NCI-H446 (cell line): ENCODE results near the gene SLC7A14.

Experiments used
- DNase-seq, 2 experiments: peaks; one replicate each; lab custom pipeline; 2025; lab: John Stamatoyannopoulos, UW

SLC7A14 gene

DNA sequence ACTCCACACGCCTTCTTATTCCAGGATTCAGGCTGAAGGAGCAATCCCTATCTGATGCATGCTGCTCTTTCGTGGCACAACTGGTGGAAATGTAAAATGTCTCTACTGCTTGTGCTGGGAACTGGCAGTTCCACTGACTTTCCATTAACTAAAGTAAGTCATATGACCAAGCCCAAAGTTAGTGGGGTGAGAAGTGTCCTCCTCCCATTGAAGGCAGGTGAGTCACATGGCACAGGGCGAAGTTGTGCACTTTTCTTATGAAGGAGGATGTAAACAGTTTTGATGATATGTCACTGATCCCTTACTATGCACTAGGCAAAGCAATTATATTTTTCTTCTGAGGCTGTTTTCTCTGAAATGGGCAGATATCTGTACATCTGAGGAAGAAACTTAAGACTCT, 51.6 kb downstream of the SLC7A14 start:
- DNase-seq: no peak

DNA sequence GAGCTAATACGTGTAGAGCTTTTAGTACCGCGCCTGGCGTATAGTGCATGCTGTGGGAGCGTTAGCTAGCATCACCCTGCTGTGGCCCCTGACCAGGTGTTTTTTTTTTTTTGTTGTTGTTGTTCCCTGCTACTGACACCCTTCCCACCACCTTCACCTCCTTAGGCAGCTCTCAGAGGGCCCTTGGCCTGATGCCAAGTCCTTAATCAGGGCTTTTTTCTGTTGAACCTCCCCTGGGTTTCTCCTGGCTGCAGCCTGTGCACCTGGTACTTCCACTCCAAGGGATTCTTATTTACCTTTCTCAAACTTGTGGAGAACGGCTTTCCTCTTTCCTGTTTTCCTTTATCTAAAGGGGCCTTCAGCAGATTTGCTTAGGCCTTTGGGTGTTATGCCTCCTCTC, 53.3 kb downstream of the SLC7A14 start:
- no peak for DNase-seq

DNA sequence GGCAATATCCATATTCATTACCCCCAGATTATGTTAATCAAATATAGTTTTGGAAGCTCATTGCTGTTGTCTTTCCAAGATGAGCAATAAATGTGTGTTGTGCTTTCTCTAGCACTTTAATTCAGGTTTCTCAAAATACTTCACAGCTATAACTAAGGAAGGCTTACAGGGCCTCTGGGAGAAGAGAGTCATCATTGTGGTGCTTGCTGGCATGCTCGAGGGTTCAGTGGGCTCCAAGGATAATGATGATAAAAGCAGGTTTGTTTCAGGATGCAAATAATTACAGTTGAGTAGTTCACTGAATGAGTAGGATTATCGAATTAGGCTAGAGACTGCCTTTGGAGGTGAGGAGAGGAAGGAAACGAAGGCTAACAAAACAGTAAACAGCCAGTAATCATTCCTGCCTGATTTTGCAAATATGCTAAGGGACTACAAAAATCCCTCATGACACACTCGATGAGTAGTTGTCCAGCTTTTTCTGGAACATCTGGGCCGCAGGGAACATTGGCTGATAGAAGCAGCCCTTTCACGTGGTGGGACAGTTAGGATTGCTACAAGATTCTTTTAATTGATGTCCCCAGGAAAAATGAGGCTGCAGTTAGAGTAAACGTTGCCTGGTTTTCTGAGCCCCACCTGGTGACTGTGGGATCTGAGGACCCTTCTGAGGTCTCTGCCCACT, 54.1 kb downstream of the SLC7A14 start:
- no peak for DNase-seq

DNA sequence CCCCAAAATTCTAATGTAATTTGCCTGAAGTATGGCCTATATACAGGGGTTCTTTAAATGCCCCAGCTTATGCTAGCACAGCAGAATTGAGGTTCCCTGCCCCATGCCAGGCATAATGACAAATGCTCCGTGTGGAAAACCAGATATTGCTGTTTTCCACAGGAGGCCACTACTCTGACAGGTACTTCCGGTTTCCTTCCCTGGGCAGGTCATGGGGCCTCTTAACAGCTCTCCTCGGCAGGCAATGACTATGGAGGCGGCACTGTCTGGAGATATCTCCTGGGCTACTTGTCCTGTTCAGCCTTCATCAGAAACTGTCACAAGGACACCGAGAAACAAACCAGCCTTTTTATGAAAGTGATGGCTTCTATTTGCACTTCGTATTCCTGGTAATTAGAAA, 54.8 kb downstream of the SLC7A14 start:
- DNase-seq: no peak

DNA sequence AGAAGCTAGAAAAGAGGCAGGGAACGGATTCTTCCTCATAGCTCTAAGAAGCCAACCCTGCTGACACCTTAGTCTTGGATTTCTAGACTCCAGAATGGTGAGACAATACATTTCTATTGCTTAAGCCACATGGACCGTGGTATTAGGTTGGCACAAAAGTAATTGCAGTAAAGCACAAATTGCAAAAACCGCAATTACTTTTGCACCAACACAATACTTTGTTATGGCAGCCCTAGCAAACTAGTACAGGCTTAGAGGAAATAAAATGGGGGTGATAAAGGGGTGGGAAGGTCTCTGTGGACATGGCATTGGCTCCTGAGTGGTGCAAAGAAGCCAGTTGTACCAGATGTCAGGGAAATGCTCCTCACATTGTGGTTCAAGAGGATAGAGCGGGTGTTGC, 56.0 kb downstream of the SLC7A14 start:
- DNase-seq: no peak

DNA sequence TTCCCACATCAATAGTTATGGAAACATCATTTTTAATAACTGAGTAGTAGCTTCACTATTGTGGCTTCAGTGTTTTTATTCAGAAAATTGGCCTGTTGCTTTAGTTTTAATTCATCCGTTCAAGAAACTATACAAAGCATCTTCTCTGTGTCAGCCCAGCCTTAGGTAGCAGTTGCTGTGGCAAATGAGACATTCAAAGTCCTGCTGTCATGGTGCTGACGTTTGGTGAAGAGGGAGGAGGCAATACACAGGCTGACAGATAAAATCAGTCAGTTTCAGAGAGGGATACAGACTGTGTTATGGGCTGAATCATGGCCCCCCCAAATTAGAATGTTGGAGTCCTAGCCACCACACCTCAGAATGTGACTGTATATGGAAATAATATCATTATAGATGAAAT, 56.5 kb downstream of the SLC7A14 start:
- DNase-seq: peak in 1 of 2 experiments; percentile 15

DNA sequence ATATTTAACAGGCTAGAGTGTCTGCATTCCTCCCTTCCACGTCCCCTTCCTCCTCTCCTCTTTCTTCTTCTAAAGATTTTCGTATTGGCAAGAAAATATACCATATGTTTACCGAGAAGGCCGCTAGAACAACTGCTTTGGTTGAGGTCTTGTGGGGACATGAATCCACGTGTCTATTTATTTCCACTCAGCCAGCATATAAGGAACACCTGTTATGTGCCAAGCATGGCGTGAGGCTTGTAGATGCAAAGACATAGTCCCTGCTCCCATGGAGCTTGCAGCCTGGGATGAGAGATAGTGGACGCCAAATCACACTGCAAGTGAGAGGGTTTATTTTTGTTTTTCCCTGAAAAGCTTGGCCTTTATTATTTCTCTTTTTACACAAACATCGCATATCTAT, 57.1 kb downstream of the SLC7A14 start:
- DNase-seq: peak; percentile 46 to 69

DNA sequence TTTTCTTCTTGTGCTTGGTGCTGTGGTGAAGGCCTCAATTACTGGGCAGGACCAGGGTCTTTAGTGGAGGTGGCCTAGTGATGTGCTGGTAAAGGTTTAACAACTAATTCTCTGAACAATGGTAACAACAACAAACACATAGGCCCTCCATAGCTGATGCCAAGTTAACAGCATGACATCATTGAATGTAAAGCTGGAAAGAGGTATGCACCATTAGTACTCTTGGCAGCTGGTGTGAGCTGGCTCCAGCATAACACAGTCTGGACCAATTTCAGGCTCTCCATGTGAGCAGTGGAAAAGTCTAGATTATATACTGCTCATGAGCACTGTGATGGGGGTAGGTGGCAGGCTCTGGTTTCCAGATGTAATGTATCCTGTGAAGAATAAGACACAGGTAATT, 61.8 kb downstream of the SLC7A14 start:
- DNase-seq: peak; percentile 94 to 96

DNA sequence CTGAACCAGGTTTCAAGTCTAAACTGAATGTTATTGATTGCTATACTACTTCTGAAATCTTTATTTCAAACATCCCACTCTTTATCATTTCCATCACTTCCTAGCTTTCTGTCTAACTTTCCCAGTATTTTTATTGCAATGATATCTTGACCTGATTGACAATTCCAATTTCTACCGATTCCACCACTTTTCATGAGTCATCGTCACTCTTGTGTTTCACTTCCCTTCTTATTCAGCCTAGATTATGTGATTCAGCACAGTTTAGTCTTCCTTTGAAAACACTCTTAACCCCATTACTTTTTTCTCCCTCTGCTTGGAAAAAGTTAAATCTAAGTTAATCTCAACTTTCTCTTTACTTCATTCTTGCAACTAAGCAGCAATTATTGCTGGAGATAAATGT, 62.6 kb downstream of the SLC7A14 start:
- no peak for DNase-seq

DNA sequence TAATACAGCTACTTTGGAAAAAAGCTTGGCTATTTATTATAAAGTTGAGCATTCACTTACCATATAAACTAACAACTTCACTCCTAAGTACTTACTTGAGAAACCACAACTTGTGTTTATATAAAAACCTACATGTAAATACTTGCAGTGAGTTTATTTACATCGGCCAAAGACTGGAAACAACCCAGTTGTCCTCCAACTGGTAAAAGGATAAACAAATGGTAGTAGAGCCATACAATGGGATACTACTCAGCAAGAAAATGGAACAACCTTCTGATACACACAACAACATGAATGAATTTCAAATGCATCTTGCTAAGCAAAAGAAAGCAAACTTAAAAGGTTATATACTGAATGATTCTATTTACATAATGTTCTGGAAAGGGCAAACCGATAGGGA, 63.7 kb downstream of the SLC7A14 start:
- no peak for DNase-seq

DNA sequence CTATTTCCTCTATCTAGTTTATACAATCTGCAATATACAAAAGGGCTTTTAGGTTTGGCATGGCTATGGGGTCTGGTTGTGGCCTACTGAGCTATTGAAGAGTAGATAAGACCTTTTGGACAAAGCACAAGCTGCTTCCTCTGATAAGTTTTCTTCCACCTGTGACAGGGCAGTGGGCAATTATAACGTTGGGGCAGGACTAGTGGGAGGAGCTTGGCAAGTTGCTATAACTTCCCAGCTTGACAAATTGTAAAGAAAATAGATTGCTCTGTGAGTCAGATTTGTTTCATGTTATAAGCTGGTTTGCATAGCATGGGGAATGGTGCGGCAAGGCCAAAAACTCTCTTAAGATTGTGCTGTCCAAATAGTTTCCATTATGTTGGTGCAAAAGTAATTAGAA, 64.9 kb downstream of the SLC7A14 start:
- peak in 1 of 2 experiments; percentile 82 for DNase-seq

DNA sequence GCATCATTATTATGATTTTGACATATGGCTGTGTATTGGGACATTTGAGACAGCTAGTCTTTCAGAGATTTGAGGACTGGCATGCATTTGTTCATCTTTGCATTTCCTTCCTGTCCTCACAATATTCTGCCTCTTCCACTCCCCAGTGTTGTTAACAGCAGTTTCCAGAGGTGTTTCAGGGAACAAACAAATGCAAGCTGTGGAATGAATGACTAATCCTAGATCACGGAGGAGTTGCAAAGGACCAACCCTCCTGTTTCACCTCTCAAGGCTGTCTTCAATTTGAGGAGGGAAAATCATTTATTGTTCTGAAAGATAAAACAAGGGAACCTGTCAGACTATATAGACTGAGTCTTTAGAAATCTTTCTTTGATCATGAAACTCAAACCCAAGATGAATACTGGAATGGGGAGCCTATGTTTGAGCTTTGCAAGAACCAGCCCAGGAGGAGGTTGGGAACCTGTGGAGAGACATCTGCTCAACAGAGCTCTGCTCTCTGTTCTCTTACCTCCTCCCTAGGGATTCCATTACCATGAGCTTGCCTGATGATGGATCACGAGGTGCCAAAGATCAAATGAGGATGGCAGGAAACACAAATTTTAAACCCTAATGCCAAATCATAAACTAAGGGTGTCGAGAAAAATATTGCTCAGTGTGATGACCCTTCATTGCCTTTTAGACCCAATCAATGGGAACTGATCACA, 68.5 kb downstream of the SLC7A14 start:
- DNase-seq: peak in 1 of 2 experiments; percentile 38

DNA sequence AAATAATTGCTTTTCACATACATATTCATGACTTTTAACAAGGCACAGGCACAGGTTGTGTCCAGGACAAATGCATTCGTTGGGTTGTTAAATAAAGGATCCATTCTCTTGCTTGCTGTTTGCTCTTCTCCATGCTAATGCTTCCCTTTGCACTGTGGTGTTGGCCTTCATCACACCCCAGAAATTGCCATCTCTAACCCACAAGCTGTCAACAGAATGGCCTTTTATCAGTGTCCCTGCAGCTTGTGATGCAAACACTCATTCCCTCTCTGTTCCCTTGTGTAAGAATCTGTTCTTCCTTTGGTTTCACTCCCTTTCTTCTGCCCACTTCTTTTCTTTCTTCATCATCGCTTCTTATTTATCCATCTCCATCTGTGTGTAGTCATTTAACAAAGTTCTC, 72.2 kb downstream of the SLC7A14 start:
- DNase-seq: no peak

DNA sequence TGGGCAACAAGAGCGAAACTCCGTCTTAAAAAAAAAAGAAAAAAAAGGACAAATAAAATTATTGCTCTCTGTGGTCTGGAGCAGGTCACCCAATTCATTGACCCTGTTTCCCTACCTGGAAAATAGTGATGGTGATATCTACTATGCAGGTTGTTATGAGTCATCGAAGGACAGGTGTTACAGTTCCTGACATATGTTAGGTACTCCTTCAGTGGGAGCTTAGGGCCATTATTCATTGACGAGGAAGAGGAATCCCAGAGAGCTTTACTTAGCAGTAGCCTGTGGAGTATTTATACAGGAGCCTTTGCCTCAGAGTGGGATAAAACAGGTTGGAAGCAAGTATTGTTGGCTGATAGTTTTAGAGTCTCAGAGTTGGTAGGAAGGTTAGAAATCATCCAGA, 74.5 kb downstream of the SLC7A14 start:
- no peak for DNase-seq

DNA sequence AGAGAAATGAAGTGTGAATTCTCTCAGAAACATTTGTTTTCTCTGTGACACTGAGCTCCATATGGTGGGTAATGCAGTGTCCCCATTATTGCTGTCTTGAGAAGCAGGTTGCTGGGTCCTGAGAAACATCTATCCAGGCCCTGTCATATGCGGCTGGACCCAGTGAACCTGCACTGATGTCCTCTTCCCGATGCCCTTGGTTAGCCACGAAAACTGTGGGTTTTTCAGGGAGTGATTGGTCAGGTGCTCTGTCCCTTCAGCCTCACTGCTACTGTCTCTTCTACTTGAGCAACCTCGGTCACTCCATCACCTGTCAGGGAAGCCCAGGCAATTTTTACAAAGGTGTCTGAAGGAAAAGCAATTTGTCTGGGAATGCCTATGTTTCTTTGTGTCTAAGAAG, 77.0 kb downstream of the SLC7A14 start:
- DNase-seq: no peak

DNA sequence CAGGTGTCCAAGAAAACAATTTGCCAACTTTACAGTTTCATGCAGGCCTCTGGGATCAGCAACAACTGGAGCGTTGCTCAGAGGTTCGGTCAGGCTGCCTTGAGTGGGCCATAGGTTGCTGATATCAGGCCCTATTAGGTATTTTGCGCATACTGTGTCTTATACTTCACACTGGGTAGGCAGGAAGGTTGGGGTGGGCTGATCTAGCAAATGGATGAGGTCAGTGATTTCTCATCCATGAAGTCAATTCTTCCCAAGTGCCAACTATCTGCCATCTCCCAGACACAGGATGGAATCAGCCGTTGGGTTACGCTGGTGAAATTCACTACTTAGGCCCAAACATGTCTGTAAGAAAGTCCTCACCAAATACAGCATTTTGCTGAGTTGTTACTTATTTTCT, 77.6 kb downstream of the SLC7A14 start:
- DNase-seq: no peak

DNA sequence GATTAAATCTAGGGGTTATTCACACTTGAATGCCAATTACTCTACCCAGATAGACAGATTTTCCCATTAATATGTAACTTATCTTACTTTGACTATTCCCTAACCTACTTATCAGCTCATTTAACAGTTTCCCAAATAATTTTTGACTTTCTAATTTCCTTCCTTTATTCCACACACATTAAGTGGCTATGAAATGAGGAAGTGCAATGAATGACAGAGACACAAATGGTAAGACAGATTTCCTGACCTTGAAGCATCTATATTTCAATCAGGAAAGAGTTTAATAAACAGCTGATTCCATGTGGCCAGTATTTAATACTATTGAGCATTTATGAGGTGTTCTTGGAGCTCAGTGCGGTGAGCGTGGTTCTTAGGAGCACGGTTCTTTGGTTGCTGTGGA, 78.8 kb downstream of the SLC7A14 start:
- DNase-seq: no peak

DNA sequence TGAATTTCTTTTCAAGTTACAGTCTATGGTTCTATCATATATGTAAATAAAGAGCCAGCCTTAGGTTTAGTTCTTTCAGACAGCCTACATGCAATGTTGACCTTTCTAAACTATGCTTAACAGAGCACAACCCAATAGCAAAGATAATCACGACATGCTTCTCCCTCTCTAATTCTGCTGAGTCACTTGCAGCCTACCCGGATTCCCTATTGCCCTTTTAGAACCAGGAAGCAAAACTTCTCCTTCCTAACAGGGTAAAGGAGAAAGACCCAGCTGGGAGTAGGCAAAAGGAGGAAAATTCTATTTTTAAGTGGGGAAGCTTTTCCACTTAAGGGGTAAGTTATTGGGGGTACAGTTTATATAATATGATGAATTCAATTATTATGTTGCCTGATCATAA, 79.3 kb downstream of the SLC7A14 start:
- DNase-seq: no peak

DNA sequence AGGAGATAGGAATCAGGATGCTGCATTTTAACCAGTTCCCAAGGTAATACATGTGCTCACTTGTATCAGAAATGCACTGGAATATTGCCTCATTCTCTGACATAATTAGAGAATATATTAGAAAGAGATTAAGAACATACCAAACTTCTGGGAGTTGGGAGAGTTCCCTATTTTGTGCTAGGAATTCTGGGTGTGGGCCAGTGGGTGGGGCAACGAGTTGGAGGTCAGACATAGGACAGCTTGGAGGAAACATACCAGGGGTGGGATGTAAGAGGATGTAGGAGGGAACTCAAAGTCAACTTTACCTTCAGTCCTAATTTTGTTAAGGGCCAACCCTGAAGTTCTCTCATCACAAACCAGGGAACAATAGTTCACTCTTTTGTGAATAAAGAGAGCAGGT, 83.6 kb downstream of the SLC7A14 start:
- DNase-seq: no peak

DNA sequence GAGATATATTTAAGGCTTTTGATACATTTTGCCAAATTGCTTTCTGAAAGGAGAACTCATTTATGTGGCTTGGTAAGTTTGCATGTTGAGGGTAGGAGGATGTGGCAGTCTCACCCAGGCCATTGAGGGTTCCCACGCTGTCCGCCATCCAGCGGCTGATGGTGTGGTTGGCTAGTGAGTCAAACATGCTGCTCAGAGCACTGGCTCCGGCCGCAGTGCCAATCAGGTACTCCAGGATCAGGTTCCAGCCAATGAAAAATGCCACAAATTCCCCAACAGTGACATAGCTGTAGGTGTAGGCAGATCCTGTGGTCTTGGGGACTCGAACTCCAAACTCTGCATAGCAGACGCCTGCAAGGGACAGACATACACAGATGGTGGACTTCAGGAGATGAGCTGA, 84.9 kb downstream of the SLC7A14 start:
- no peak for DNase-seq

DNA sequence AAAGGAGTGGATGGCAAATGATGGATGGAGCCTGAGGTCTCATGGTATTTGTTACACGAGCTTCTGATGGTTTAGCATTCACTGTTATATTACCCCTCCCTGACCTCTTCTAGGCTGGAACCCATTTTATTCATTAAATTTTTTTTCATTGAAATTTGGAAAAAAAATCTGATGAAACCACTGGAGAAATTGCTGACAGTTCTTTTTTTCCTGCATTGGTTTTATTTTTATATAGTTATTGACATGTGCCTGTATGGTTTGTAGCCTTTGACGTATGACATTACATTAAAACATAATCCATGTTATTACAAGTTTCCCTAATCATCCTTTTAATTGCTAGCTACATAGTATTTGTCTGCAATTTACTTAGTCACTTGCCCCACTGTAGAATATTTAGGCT, 85.4 kb downstream of the SLC7A14 start:
- no peak for DNase-seq

DNA sequence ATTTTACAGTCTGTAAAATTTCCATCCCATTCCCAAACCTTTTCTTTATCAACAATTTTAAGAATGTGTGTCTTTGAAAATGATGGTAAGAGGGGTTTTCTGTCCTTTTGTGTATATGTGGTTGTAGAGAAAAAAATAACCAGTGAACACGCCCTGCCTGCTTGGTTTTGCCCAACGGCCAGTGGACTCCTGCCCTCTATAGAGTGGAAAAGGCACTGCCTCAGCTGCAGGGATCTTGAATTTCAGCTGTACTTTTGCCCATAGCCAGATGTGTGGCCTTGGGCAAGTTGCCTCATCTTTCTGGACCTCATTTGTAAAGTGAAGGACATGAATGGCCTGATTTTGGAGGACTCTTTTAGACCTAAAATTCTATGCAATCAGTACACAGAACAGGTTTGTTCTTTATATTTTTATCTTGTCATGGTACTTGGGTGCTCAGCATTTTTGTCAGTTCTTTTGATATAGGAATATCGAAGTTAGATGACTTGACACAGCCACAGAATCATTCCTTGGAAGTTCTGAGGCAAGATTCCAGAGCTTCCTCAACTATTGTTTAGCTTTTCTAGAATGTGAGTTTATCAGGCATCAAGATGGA, 86.2 kb downstream of the SLC7A14 start:
- no peak for DNase-seq
